Panc1 (cell line): ENCODE data around the gene PADI3. TPM values are rescaled to one million over a fixed set of nuclear protein-coding genes. Genes with fewer than 3 reads are reported as not detected.

Experiments
- ATAC-seq: fragments of 200-7000 bp; cut with Tn5 transposase; 2 replicates; pipeline ENCODE4 v1.9.1; 2020; ENCODE audit warnings: mild to moderate bottlenecking, moderate library complexity
- BruUV-seq: library from RNA; stranded (reverse); fragments of 400-500 nt; replicated peaks from 2 replicates; lab custom pipeline; 2021; lab: Mats Ljungman, UMichigan
- CTCF ChIA-PET: fragments of 300-600 bp; sonication (Branson Sonifier 250); formaldehyde crosslinking; loops from one replicate; lab custom pipeline; 2022; ENCODE audit warnings: antibody characterized with exemption; lab: Charles Lee
- POLR2A ChIA-PET: fragments of 300-600 bp; sonication (Branson Sonifier 250); formaldehyde crosslinking; loops from one replicate; lab custom pipeline; 2022; ENCODE audit warnings: antibody characterized with exemption; lab: Charles Lee
- DNase-seq: peaks from one replicate; pipeline ENCODE4 v3.0.0-alpha.2; 2010; ENCODE audit warnings: low read depth, low spot score
- H3K27ac ChIP-seq: 2 replicates; pipeline ENCODE4 v1.5.1; 2011; ENCODE audit warnings: mild to moderate bottlenecking, low read length, inconsistent platforms
- H3K27me3 ChIP-seq: fragments of 200-500 bp; sonication (Bioruptor generic); 2 replicates; pipeline ENCODE4 v1.6.0; 2014; ENCODE audit warnings: low read length, inconsistent platforms; ENCODE audit not compliant: control insufficient read depth, insufficient read depth
- H3K36me3 ChIP-seq: fragments of 200-500 bp; sonication (Bioruptor generic); 2 replicates; pipeline ENCODE4 v1.5.1; 2014; ENCODE audit warnings: inconsistent platforms, mild to moderate bottlenecking, low read length, moderate library complexity; ENCODE audit not compliant: control insufficient read depth, insufficient read depth
- H3K4me1 ChIP-seq: 2 replicates; pipeline ENCODE4 v1.5.1; 2011; ENCODE audit warnings: inconsistent platforms, mild to moderate bottlenecking, low read length, moderate library complexity; ENCODE audit not compliant: control insufficient read depth, insufficient read depth
- H3K4me3 ChIP-seq, 2 experiments: 2 replicates each; pipeline ENCODE4 v1.5.1; 2011 to 2012; ENCODE audit warnings: low read depth in 2 of 2, low read length in 2 of 2, mild to moderate bottlenecking in 2 of 2, inconsistent platforms in 1 of 2, moderate library complexity in 1 of 2
- H3K9me3 ChIP-seq: fragments of 200-500 bp; sonication (Bioruptor generic); 2 replicates; pipeline ENCODE4 v1.5.1; 2014; ENCODE audit warnings: low read depth, mild to moderate bottlenecking, inconsistent platforms, low read length, moderate library complexity; ENCODE audit not compliant: control insufficient read depth, insufficient read depth
- POLR2AphosphoS5 ChIP-seq: IDR thresholded peaks from 2 replicates; pipeline ENCODE4 v1.6.1; 2012; ENCODE audit warnings: mild to moderate bottlenecking, low read depth, low read length, moderate library complexity
- SIN3A ChIP-seq: IDR thresholded peaks from 2 replicates; pipeline ENCODE4 v1.6.1; 2012; ENCODE audit warnings: low read depth, mild to moderate bottlenecking, low read length, moderate library complexity, borderline replicate concordance; ENCODE audit not compliant: insufficient read depth
- TCF7L2 ChIP-seq: IDR thresholded peaks from 2 replicates; pipeline ENCODE4 v1.6.1; 2011; ENCODE audit warnings: mild to moderate bottlenecking, low read depth, low read length, inconsistent platforms
- in situ Hi-C: cut with HindIII; loops from 2 replicates; pipeline ENCODE4 v1.10.0; 2016; ENCODE audit warnings: low sequenced_read_pairs, low pct_unique_long_range_greater_than_20kb
- intact Hi-C: fragments of 100-400 bp; cut with micrococcal nuclease; formaldehyde crosslinking; loops from one replicate; pipeline ENCODE4 v1.10.0; 2022; ENCODE audit not compliant: unreplicated experiment
- total RNA-seq: library from RNA; stranded (reverse); gene quantifications from one replicate; pipeline ENCODE4 v1.2.1, GENCODE V29; 2021; ENCODE audit not compliant: unreplicated experiment
- TF ChIP-seq, protein P1 (sequence below), 2 experiments: IDR thresholded peaks; 2 replicates each; pipeline ENCODE4 v1.6.1; 2011 to 2012; ENCODE audit warnings: low read depth in 2 of 2, control low read depth in 1 of 2, low read length in 1 of 2, mild to moderate bottlenecking in 1 of 2, moderate library complexity in 1 of 2; ENCODE audit not compliant: insufficient read depth in 1 of 2
- TF ChIP-seq, protein P2 (sequence below): fragments of 450-650 bp; IDR thresholded peaks from 2 replicates; pipeline ENCODE4 v1.5.1; 2017; ENCODE audit warnings: mild to moderate bottlenecking

The PADI3 gene
- total RNA-seq, 1 experiment from 2014 or later, result 3.4 TPM

DNA sequence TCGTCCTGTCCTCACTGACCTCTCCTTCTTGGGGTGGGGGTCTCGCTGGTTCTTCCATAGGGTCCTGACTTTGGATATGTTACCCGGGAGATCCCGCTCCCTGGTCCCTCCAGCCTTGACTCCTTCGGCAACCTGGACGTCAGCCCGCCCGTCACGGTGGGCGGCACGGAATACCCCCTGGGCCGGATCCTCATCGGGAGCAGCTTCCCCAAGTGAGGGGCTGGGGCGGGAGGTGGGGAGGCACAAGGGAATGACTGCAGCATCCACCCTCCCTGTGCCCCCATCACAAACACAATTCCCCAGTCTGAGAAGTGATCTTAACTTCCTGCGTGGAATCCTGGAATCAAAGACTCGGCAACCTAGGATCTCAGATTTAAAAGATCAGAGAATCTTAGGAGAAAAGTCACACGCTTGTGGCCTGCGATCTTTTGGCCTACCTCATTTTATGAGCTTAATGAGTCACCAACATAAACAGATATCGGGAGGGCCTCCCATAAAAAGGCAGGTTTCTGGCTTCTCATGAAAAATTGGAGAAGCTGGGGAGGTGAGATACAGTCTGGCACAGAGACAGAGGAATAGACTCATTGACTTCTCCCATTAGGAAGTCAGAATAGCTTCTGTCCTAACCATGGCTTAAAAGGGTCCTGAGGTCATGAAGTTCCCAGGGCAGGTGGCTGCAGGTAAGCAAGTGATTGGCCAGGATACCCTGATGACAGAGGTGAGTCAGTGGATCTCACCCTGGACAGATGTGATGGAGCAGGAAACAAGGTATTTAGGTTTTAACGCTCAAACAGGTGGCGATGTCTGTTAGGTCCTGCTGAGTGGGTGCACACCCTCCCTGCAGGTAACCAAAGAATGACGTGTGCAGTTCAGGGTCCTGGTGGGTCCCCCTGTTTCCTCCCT lies 15.9 kb upstream of the PADI3 start:
- CTCF ChIA-PET, result interaction anchor here (0.5 to 2.5 kb wide), 3 partner anchors 107 to 233 kb away, joined by 3 to 14 read pairs (median 8); no protein-coding TSS in a partner anchor
- in situ Hi-C loops, result no loop called here
- POLR2A ChIA-PET, result interaction anchor here (0.8 to 1.2 kb wide), 3 partner anchors 20 to 105 kb away, joined by 3 to 4 read pairs (median 4); no protein-coding TSS in a partner anchor
- intact Hi-C loops, result loop anchor here (10.0 kb wide), 1 partner anchor 172 kb away; no protein-coding TSS in a partner anchor
- Histone ChIP-seq H3K9me3 (no peaks in the 10 kb centered on the region), H3K27me3 (no peaks in the 10 kb centered on the region), H3K36me3 (no peaks in the 10 kb centered on the region), H3K4me3 (peak overlapping the region in 1 of 2 experiments; percentile 17; a peak in 1 of 4 replicates), H3K4me1 (peaks cover 80% of the 10 kb centered on the region), H3K27ac (peak overlapping the region; percentile 96)
- TSS peak; percentile 98 for BruUV-seq
- ATAC-seq, result peak; percentile 49
- TF ChIP-seq, protein P1, sequence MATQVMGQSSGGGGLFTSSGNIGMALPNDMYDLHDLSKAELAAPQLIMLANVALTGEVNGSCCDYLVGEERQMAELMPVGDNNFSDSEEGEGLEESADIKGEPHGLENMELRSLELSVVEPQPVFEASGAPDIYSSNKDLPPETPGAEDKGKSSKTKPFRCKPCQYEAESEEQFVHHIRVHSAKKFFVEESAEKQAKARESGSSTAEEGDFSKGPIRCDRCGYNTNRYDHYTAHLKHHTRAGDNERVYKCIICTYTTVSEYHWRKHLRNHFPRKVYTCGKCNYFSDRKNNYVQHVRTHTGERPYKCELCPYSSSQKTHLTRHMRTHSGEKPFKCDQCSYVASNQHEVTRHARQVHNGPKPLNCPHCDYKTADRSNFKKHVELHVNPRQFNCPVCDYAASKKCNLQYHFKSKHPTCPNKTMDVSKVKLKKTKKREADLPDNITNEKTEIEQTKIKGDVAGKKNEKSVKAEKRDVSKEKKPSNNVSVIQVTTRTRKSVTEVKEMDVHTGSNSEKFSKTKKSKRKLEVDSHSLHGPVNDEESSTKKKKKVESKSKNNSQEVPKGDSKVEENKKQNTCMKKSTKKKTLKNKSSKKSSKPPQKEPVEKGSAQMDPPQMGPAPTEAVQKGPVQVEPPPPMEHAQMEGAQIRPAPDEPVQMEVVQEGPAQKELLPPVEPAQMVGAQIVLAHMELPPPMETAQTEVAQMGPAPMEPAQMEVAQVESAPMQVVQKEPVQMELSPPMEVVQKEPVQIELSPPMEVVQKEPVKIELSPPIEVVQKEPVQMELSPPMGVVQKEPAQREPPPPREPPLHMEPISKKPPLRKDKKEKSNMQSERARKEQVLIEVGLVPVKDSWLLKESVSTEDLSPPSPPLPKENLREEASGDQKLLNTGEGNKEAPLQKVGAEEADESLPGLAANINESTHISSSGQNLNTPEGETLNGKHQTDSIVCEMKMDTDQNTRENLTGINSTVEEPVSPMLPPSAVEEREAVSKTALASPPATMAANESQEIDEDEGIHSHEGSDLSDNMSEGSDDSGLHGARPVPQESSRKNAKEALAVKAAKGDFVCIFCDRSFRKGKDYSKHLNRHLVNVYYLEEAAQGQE (IDR thresholded peaks at IDR 0.05; ENCODE audit: insufficient read depth in 1 of 2, low read depth in 2 of 2, low read length in 1 of 2), result no peak
- TF ChIP-seq POLR2AphosphoS5 (peak; percentile 62; the same call in 1 of the 2 replicates), TCF7L2 (peak; percentile 94)
- DNase-seq, result peak; percentile 91

DNA sequence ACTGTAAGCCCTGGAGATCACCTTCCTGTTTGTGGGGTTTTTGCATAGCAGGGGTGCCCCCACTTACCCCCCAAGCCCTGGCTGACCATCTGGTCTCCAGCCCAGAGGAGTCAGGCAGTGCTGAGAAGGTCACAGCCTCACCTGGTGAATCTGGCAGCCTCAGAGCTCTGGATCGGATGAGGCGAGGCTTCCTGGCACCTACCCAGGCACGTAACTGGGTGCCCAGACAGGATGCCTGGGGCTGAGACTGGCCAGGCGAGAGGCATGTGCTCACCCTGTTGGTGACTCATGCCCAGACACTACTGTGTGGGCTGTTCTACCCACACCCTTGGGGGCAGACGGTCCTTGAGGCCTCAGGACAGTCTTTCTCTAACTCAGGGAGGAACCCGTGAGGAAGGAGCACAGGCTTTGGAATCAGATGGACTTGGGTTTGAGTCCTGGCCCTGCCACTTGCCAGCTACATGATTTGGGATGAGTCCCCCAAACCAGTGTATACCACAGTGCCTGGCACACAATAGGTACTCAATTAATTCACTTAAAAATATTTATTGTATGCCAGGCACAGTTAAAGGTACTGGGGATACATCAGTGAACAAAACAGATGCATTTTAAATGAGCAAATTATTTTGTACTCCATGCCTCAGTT lies 15.1 kb upstream of the PADI3 start:
- H3K4me1 ChIP-seq, result peaks cover 80% of the 10 kb centered on the region
- ATAC-seq, result peak; percentile 80

More for the DNA sequence above, 15.1 kb upstream of the PADI3 start:
- BruUV-seq, result no TSS peak
- DNase-seq, result peak; percentile 92
- peak overlapping the region; percentile 96 for H3K27ac ChIP-seq
- H3K27me3 ChIP-seq, result no peaks in the 10 kb centered on the region
- in situ Hi-C loops (no loop called here), intact Hi-C loops (loop anchor here (10.0 kb wide), 1 partner anchor 171 kb away; no protein-coding TSS in a partner anchor)
- no peaks in the 10 kb centered on the region for H3K36me3 ChIP-seq
- 0 out of 4 replicates have a peak overlapping the region, but pooled peaks of 1 of the 2 experiments have one; percentile 17 for H3K4me3 ChIP-seq
- POLR2A ChIA-PET, result interaction anchor here (0.8 to 1.2 kb wide), 2 partner anchors 98 to 105 kb away, joined by 4 read pairs; no protein-coding TSS in a partner anchor
- no peaks in the 10 kb centered on the region for H3K9me3 ChIP-seq
- TF ChIP-seq SIN3A (0 out of 2 replicates have a peak, but pooled peaks have one; percentile 56), POLR2AphosphoS5 (peak; percentile 74)
- TF ChIP-seq, protein P2, sequence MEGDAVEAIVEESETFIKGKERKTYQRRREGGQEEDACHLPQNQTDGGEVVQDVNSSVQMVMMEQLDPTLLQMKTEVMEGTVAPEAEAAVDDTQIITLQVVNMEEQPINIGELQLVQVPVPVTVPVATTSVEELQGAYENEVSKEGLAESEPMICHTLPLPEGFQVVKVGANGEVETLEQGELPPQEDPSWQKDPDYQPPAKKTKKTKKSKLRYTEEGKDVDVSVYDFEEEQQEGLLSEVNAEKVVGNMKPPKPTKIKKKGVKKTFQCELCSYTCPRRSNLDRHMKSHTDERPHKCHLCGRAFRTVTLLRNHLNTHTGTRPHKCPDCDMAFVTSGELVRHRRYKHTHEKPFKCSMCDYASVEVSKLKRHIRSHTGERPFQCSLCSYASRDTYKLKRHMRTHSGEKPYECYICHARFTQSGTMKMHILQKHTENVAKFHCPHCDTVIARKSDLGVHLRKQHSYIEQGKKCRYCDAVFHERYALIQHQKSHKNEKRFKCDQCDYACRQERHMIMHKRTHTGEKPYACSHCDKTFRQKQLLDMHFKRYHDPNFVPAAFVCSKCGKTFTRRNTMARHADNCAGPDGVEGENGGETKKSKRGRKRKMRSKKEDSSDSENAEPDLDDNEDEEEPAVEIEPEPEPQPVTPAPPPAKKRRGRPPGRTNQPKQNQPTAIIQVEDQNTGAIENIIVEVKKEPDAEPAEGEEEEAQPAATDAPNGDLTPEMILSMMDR, result no peak
- CTCF ChIA-PET, result interaction anchor here (0.6 to 2.5 kb wide), 2 partner anchors 108 to 232 kb away, joined by 8 to 14 read pairs; no protein-coding TSS in a partner anchor
